Muscle layer of colon (tissue), 2 donors: ENCODE measurements around the gene ZNFX1.

Experiments
- H3K27ac ChIP-seq: one replicate; pipeline ENCODE4 v1.7.0; 2013; ENCODE audit warnings: low read depth, mild to moderate bottlenecking, low read length, moderate library complexity
- H3K27me3 ChIP-seq, 2 donors: one replicate each; pipeline ENCODE4 v1.7.0; 2013; ENCODE audit warnings: low read length in 2 of 2, mild to moderate bottlenecking in 2 of 2; ENCODE audit not compliant: insufficient read depth in 2 of 2, control insufficient read depth in 1 of 2
- H3K36me3 ChIP-seq: one replicate; pipeline ENCODE4 v1.7.0; 2013; ENCODE audit warnings: mild to moderate bottlenecking, low read length; ENCODE audit not compliant: insufficient read depth
- H3K4me1 ChIP-seq: one replicate; pipeline ENCODE4 v1.7.0; 2013; ENCODE audit warnings: mild to moderate bottlenecking, low read length; ENCODE audit not compliant: insufficient read depth
- H3K4me3 ChIP-seq, 2 donors: one replicate each; pipeline ENCODE4 v1.7.0; 2013; ENCODE audit warnings: low read length in 2 of 2, low read depth in 1 of 2, mild to moderate bottlenecking in 1 of 2, moderate library complexity in 1 of 2
- H3K9ac ChIP-seq: one replicate; pipeline ENCODE4 v1.7.0; 2013; ENCODE audit warnings: low read length
- H3K9me3 ChIP-seq: one replicate; pipeline ENCODE4 v1.7.0; 2013; ENCODE audit warnings: mild to moderate bottlenecking, low read length
- donor health status: abdominal sarcoma.
- donor health status: Adenocarcinoma of cecum.

Gene ZNFX1

GRCh38 chr20:49236301-49236700, 41.6 kb downstream of the ZNFX1 start:
- Histone ChIP-seq H3K9me3 (no peaks in the 10 kb centered on the region), H3K9ac (no peak overlapping the region), H3K36me3 (peaks cover 76% of the 10 kb centered on the region), H3K27ac (no peak overlapping the region), H3K4me3 (no peak overlapping the region), H3K4me1 (no peaks in the 10 kb centered on the region), H3K27me3 (no peaks in the 10 kb centered on the region)

DNA sequence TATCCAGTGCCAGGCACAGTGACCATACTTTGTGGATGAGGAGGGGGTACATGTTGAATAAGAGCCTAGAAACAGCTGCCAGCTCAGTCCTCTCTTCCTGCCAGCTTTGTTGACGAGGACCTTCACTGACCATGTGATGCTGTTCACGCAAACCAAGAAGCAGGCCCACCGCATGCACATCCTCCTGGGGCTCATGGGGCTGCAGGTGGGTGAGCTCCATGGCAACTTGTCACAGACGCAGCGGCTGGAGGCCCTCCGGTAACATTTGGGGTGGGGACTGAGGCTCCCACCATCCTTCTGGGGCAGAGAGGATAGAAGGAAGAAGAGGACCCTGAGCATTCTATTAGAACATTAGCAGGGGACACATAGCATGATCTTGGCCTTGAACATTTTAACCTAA, 43.0 kb downstream of the ZNFX1 start:
- Histone ChIP-seq H3K27me3 (no peaks in the 10 kb centered on the region), H3K4me3 (no peak overlapping the region), H3K36me3 (peaks cover 84% of the 10 kb centered on the region), H3K9ac (no peak overlapping the region), H3K9me3 (no peaks in the 10 kb centered on the region), H3K4me1 (no peaks in the 10 kb centered on the region), H3K27ac (no peak overlapping the region)

DNA sequence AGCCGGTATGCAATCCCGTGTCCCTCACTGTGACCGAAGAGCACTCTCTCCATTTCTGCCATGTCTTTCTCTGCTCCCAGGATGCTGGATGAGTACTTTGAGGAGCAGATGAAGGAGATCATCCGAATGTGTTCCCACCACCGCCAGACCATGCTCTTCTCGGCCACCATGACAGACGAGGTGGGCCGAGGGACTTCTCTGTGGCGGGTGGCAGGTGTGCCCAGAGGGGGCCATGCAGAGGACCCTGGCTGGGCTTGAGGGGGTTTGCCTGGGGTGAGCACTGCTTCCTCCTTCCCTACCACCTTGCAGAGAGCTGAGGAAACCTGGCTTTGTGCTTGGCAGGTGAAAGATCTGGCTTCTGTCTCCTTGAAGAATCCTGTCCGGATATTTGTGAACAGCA, 44.6 kb downstream of the ZNFX1 start:
- Histone ChIP-seq H3K4me3 (no peak overlapping the region), H3K36me3 (peaks cover 83% of the 10 kb centered on the region), H3K4me1 (no peaks in the 10 kb centered on the region), H3K27me3 (no peaks in the 10 kb centered on the region), H3K9me3 (no peaks in the 10 kb centered on the region), H3K27ac (no peak overlapping the region), H3K9ac (no peak overlapping the region)

DNA sequence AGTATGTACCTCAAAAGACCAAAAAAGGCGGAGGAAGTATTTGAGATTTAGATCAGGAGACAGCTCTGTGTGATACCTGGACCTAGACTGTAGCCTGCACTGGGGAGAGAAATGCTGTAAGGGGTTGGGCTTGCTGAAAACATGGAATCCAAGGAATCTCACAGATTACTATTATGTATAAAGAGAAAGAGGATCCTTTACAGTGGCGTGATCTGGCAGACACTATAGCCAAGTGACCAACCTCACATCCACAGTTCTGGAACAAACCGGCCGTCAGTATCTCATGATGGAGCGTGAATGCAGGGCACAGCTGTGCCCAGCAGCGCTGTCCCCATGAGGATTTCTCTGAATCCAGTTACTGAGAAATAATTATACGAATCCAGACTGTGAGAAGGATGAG, 46.4 kb downstream of the ZNFX1 start:
- H3K9ac ChIP-seq = no peak overlapping the region
- H3K27ac ChIP-seq = no peak overlapping the region
- no peaks in the 10 kb centered on the region for H3K27me3 ChIP-seq
- no peaks in the 10 kb centered on the region for H3K4me1 ChIP-seq
- no peak overlapping the region for H3K4me3 ChIP-seq
- peaks cover 78% of the 10 kb centered on the region for H3K36me3 ChIP-seq
- H3K9me3 ChIP-seq = no peaks in the 10 kb centered on the region

GRCh38 chr20:49230561-49231133, 47.2 kb downstream of the ZNFX1 start:
- H3K27me3 ChIP-seq = no peaks in the 10 kb centered on the region
- no peak overlapping the region for H3K9ac ChIP-seq
- H3K4me3 ChIP-seq = no peak overlapping the region
- no peaks in the 10 kb centered on the region for H3K4me1 ChIP-seq
- H3K9me3 ChIP-seq = no peaks in the 10 kb centered on the region
- H3K27ac ChIP-seq = no peak overlapping the region
- peaks cover 80% of the 10 kb centered on the region for H3K36me3 ChIP-seq

DNA sequence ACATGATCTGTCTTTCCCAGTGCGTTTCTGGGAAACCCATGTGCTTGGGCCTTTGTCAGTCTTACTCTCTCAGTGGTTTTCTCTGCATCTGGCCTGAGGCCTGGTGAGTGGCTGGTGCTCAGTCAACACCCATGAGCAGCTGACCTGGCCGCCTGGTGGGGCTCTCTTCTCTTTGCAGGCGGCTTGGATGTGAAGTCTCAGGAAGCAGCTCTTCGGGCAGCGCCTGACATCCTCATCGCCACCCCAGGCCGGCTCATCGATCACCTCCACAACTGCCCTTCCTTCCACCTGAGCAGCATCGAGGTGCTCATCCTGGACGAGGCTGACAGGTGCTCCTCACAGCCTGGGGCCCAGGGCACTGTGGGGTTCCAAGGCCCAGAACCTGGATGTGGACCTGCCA, 47.8 kb downstream of the ZNFX1 start:
- H3K4me1 ChIP-seq = no peaks in the 10 kb centered on the region
- no peak overlapping the region for H3K4me3 ChIP-seq
- H3K36me3 ChIP-seq = peaks cover 81% of the 10 kb centered on the region
- no peak overlapping the region for H3K9ac ChIP-seq
- no peaks in the 10 kb centered on the region for H3K9me3 ChIP-seq
- no peaks in the 10 kb centered on the region for H3K27me3 ChIP-seq
- no peak overlapping the region for H3K27ac ChIP-seq

- Histone ChIP-seq H3K4me3 (no peak overlapping the region), H3K36me3 (peaks cover 81% of the 10 kb centered on the region), H3K9me3 (no peaks in the 10 kb centered on the region), H3K27me3 (no peaks in the 10 kb centered on the region), H3K9ac (no peak overlapping the region), H3K4me1 (no peaks in the 10 kb centered on the region), H3K27ac (no peak overlapping the region)
These were observed 48.5 kb downstream of the ZNFX1 start for GRCh38 chr20:49229381-49229780.

- no peaks in the 10 kb centered on the region for H3K9me3 ChIP-seq
- no peak overlapping the region for H3K9ac ChIP-seq
- H3K4me3 ChIP-seq = no peak overlapping the region
- no peaks in the 10 kb centered on the region for H3K4me1 ChIP-seq
- peaks cover 80% of the 10 kb centered on the region for H3K36me3 ChIP-seq
- H3K27ac ChIP-seq = no peak overlapping the region
- H3K27me3 ChIP-seq = no peaks in the 10 kb centered on the region
These were observed 49.2 kb downstream of the ZNFX1 start for GRCh38 chr20:49228676-49229075.

GRCh38 chr20:49225896-49226295, 52.0 kb downstream of the ZNFX1 start:
- no peaks in the 10 kb centered on the region for H3K4me1 ChIP-seq
- H3K36me3 ChIP-seq = peaks cover 80% of the 10 kb centered on the region
- H3K27ac ChIP-seq = no peak overlapping the region
- no peak overlapping the region for H3K4me3 ChIP-seq
- no peak overlapping the region for H3K9ac ChIP-seq
- H3K9me3 ChIP-seq = no peaks in the 10 kb centered on the region
- H3K27me3 ChIP-seq = no peaks in the 10 kb centered on the region

- H3K4me1 ChIP-seq = peaks cover 5% of the 10 kb centered on the region
- H3K27ac ChIP-seq = peak overlapping the region; percentile 71
- peaks cover 32% of the 10 kb centered on the region for H3K36me3 ChIP-seq
- H3K9me3 ChIP-seq = no peaks in the 10 kb centered on the region
- peak overlapping the region; percentile 83 for H3K9ac ChIP-seq
- no peaks in the 10 kb centered on the region for H3K27me3 ChIP-seq
- peak overlapping the region; percentile 87 to 88 for H3K4me3 ChIP-seq
These were observed 57.7 kb downstream of the ZNFX1 start for GRCh38 chr20:49219924-49220831.

- peak within 1 kb of the TSS; percentile 71 for H3K27ac ChIP-seq
- H3K9me3 ChIP-seq = no peaks in the 10 kb centered on the region
- peaks cover 23% of the 10 kb centered on the region for H3K36me3 ChIP-seq
- H3K27me3 ChIP-seq = no peaks in the 10 kb centered on the region
- peak within 1 kb of the TSS; percentile 87 to 88 for H3K4me3 ChIP-seq
- H3K9ac ChIP-seq = peak within 1 kb of the TSS; percentile 83
- H3K4me1 ChIP-seq = peaks cover 5% of the 10 kb centered on the region
These were observed 58.5 kb downstream of the ZNFX1 start, which contains the start of gene DDX27 for GRCh38 chr20:49219091-49219923. Gene DDX27 (plus strand): TSS chr20:49219416. CDS start chr20:49219449, 33 bp downstream.
